ENCODE measurements around the gene SPEM3.

- TF ChIP-seq CTCF (IDR thresholded peaks at IDR 0.05 in 8 of 11, conservative IDR thresholded peaks at IDR 0.05 in 3 of 11) (no peak), POLR2A (IDR thresholded peaks at IDR 0.05) (no peak), POLR2AphosphoS5 (IDR thresholded peaks at IDR 0.05) (no peak)
Measured at GRCh38 chr17:7396147-7396546, 32.5 kb upstream of the SPEM3 start.

Measured in spleen (tissue), 7 donors.